HCT116 (cell line): ENCODE measurements around the gene NOL4L. TPM values are rescaled to one million over a fixed set of nuclear protein-coding genes. Genes with fewer than 3 reads are reported as not detected.

ENCODE experiments used
- ATAC-seq: fragments of 200-7000 bp; cut with Tn5 transposase; 2 replicates; pipeline ENCODE4 v1.9.1; 2020; ENCODE audit warnings: mild to moderate bottlenecking, moderate library complexity
- BruUV-seq: library from RNA; stranded (reverse); fragments of 400-500 nt; replicated peaks from 2 replicates; lab custom pipeline; 2021; lab: Mats Ljungman, UMichigan
- CTCF ChIA-PET: fragments of 300-600 bp; sonication (Branson Sonifier 250); formaldehyde crosslinking; loops from one replicate; lab custom pipeline; 2021; ENCODE audit warnings: antibody characterized with exemption; lab: Charles Lee
- POLR2A ChIA-PET: fragments of 300-600, 350-600 bp; sonication (Branson Sonifier 250); formaldehyde crosslinking; loops from one replicate; lab custom pipeline; 2021; ENCODE audit warnings: antibody characterized with exemption; lab: Charles Lee
- RAD21 ChIA-PET, 2 experiments: fragments of 300-600 bp; sonication (Branson Sonifier 250); formaldehyde crosslinking; loops; one replicate each; lab custom pipeline; 2023; ENCODE audit warnings: low total read pairs in 2 of 2; ENCODE audit not compliant: uncharacterized antibody in 2 of 2, unreplicated experiment in 2 of 2, low non-redundant PET in 1 of 2; lab: Charles Lee
- DNase-seq: peaks from one replicate; pipeline ENCODE4 v3.0.0-alpha.2; 2010; ENCODE audit warnings: low read depth, low spot score
- H2AFZ ChIP-seq: fragments of 200-600 bp; shearing (Covaris generic), sonication (generic); 2 replicates; pipeline ENCODE4 v1.6.1; 2017; ENCODE audit warnings: low read depth, mixed run types, mixed read lengths, antibody characterized with exemption, low read length; ENCODE audit not compliant: poor library complexity, severe bottlenecking
- H3K27ac ChIP-seq: 2 replicates; pipeline ENCODE4 v1.5.1; 2012; ENCODE audit warnings: low read depth, low read length
- H3K27me3 ChIP-seq: fragments of 200-600 bp; sonication (generic); 2 replicates; pipeline ENCODE4 v1.6.1; 2016; ENCODE audit warnings: mixed run types, low read length, mixed read lengths; ENCODE audit not compliant: insufficient read depth
- H3K36me3 ChIP-seq, 2 experiments: fragments of 200-500 bp in 1 of 2; fragments of 200-600 bp in 1 of 2; sonication (Bioruptor generic) in 1 of 2; sonication (generic) in 1 of 2; 2 replicates each; pipeline versions ENCODE4 v1.5.1 to v1.6.1; 2014 to 2016; ENCODE audit warnings: low read length in 2 of 2, inconsistent platforms in 1 of 2, mixed read lengths in 1 of 2, mixed run types in 1 of 2; ENCODE audit not compliant: insufficient read depth in 2 of 2, control insufficient read depth in 1 of 2
- H3K4me1 ChIP-seq, 2 experiments: fragments of 200-600 bp in 1 of 2; sonication (generic) in 1 of 2; 2 replicates each; pipeline versions ENCODE4 v1.5.1 to v1.6.1; 2012 to 2017; ENCODE audit warnings: low read length in 2 of 2, inconsistent platforms in 1 of 2, mild to moderate bottlenecking in 1 of 2, mixed read lengths in 1 of 2, mixed run types in 1 of 2, moderate library complexity in 1 of 2; ENCODE audit not compliant: insufficient read depth in 2 of 2, control insufficient read depth in 1 of 2
- H3K4me2 ChIP-seq: fragments of 200-600 bp; sonication (generic); 2 replicates; pipeline ENCODE4 v1.6.1; 2017; ENCODE audit warnings: mixed run types, low read length, mixed read lengths
- H3K4me3 ChIP-seq, 2 experiments: fragments of 200-600 bp in 1 of 2; sonication (generic) in 1 of 2; replicated peaks in 1 of 2; 2 replicates each; pipeline ENCODE4 v1.5.1; 2011 to 2016; ENCODE audit warnings: low read length in 2 of 2, control low read depth in 1 of 2, low read depth in 1 of 2, mild to moderate bottlenecking in 1 of 2, mixed read lengths in 1 of 2, mixed run types in 1 of 2
- H3K79me2 ChIP-seq: fragments of 200-600 bp; sonication (generic); 2 replicates; pipeline ENCODE4 v1.6.1; 2017; ENCODE audit warnings: mild to moderate bottlenecking, mixed run types, low read length, moderate library complexity, mixed read lengths; ENCODE audit not compliant: insufficient read depth
- H3K9ac ChIP-seq: fragments of 200-600 bp; sonication (generic); 2 replicates; pipeline ENCODE4 v1.6.1; 2016; ENCODE audit warnings: low read length, mixed read lengths
- H3K9me2 ChIP-seq: fragments of 200-600 bp; sonication (generic), shearing (Covaris generic); 2 replicates; pipeline ENCODE4 v1.6.1; 2017; ENCODE audit warnings: mixed run types, mild to moderate bottlenecking, moderate library complexity; ENCODE audit not compliant: insufficient read depth
- H3K9me3 ChIP-seq, 2 experiments: fragments of 200-500 bp in 1 of 2; fragments of 200-600 bp in 1 of 2; sonication (Bioruptor generic) in 1 of 2; sonication (generic) in 1 of 2; 2 replicates each; pipeline ENCODE4 v1.6.1; 2014 to 2017; ENCODE audit warnings: low read length in 2 of 2, mixed read lengths in 2 of 2, inconsistent platforms in 1 of 2, low read depth in 1 of 2, mild to moderate bottlenecking in 1 of 2, mixed run types in 1 of 2, moderate library complexity in 1 of 2; ENCODE audit not compliant: control insufficient read depth in 1 of 2, insufficient read depth in 1 of 2
- H4K20me1 ChIP-seq: fragments of 200-600 bp; sonication (generic), shearing (Covaris generic); 2 replicates; pipeline ENCODE4 v1.6.1; 2017; ENCODE audit warnings: mixed run types, mild to moderate bottlenecking, moderate library complexity; ENCODE audit not compliant: insufficient read depth
- FOSL1 ChIP-seq: IDR thresholded peaks from 2 replicates; pipeline ENCODE4 v1.6.1; 2012; ENCODE audit warnings: low read depth
- JUND ChIP-seq: IDR thresholded peaks from 2 replicates; pipeline ENCODE4 v1.6.1; 2012
- POLR2A ChIP-seq: IDR thresholded peaks from 2 replicates; pipeline ENCODE4 v1.7.0; 2011; ENCODE audit warnings: borderline replicate concordance; ENCODE audit not compliant: insufficient read depth, insufficient read length; ENCODE audit errors: extremely low read depth
- SRF ChIP-seq: IDR thresholded peaks from 2 replicates; pipeline ENCODE4 v1.6.1; 2012; ENCODE audit warnings: low read depth
- intact Hi-C: fragments of 100-400 bp; cut with micrococcal nuclease; formaldehyde crosslinking; loops from 2 replicates; pipeline ENCODE4 v1.10.0; 2022
- total RNA-seq: library from RNA; stranded (reverse); gene quantifications from one replicate; pipeline ENCODE4 v1.2.1, GENCODE V29; 2021; ENCODE audit not compliant: unreplicated experiment
- TF ChIP-seq, protein P1 (sequence below): IDR thresholded peaks from 2 replicates; pipeline ENCODE4 v1.6.1; 2012; ENCODE audit warnings: low read depth

Gene NOL4L
- total RNA-seq, 1 experiment from 2014 or later: 5.9 TPM

DNA sequence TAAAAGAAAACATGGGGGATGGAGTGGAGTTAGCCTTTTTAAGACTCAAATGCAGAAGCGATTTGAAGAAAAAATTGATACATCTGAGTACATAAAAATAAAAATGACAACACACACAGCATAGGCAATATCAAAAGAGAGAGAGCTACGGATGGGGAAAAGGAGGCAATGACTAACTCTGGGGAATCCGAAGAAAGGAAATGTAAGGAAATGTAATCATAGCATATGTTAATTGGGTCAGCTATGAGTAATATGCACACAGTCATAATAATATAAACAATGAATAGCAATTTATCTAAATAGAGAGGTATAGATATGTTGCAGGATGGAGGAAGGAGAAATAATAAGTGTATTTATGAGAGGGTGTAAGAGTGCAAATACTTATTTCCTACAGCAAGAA, 83.4 kb downstream of the NOL4L start (continued):
- TF ChIP-seq FOSL1 (no peak), POLR2A (no peak)
- TF ChIP-seq, protein P1, sequence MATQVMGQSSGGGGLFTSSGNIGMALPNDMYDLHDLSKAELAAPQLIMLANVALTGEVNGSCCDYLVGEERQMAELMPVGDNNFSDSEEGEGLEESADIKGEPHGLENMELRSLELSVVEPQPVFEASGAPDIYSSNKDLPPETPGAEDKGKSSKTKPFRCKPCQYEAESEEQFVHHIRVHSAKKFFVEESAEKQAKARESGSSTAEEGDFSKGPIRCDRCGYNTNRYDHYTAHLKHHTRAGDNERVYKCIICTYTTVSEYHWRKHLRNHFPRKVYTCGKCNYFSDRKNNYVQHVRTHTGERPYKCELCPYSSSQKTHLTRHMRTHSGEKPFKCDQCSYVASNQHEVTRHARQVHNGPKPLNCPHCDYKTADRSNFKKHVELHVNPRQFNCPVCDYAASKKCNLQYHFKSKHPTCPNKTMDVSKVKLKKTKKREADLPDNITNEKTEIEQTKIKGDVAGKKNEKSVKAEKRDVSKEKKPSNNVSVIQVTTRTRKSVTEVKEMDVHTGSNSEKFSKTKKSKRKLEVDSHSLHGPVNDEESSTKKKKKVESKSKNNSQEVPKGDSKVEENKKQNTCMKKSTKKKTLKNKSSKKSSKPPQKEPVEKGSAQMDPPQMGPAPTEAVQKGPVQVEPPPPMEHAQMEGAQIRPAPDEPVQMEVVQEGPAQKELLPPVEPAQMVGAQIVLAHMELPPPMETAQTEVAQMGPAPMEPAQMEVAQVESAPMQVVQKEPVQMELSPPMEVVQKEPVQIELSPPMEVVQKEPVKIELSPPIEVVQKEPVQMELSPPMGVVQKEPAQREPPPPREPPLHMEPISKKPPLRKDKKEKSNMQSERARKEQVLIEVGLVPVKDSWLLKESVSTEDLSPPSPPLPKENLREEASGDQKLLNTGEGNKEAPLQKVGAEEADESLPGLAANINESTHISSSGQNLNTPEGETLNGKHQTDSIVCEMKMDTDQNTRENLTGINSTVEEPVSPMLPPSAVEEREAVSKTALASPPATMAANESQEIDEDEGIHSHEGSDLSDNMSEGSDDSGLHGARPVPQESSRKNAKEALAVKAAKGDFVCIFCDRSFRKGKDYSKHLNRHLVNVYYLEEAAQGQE: no peak
- TF ChIP-seq, all 23 proteins: peak for 0

DNA sequence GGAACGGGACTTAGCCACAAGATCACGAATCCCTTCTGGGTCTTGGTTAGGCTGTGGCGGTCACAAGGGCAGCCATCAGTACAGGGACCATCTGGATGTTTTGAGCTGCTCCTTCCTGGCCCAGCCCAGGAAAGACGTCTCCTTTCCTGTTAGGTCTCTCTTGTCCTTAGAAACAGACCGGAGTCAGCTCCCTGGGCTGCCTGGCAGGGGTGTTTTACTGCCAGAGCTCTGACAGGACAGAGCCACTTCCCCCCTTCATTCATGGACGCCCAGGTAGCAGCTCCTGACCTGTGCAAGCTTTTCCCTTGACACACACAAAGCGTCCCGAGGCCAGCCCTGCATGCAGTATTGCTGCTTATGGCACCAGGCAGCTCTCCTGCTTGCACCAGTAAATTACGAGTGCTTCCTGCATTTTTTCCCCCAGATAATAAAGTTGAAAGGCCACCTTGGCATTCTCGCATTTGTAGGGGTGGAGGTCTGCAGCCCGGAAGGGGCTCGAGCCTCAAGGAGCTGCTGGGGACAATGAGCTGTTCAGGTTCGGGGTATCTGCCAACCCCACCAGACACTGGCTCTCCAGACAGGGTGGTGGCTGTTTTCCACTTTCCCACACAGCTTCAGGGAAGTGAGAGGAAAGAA, 87.4 kb downstream of the NOL4L start:
- H3K27me3 ChIP-seq: no peaks in the 10 kb centered on the region
- H3K27ac ChIP-seq: no peak overlapping the region
- H3K4me3 ChIP-seq: no peak overlapping the region
- no peak overlapping the region for H3K9ac ChIP-seq
- H3K4me2 ChIP-seq: no peak overlapping the region
- no peaks in the 10 kb centered on the region for H3K36me3 ChIP-seq
- POLR2A ChIA-PET: interaction anchor here (0.6 kb wide), 2 partner anchors 13 to 188 kb away, joined by 3 to 4 read pairs; no protein-coding TSS in a partner anchor
- no peak overlapping the region for H2AFZ ChIP-seq
- no peaks in the 10 kb centered on the region for H3K9me2 ChIP-seq
- CTCF ChIA-PET: interaction anchor here (0.9 kb wide), 1 partner anchor 13 kb away, joined by 4 read pairs; no protein-coding TSS in a partner anchor
- intact Hi-C loops: no loop called here
- TF ChIP-seq JUND (no peak), SRF (no peak)
- no peaks in the 10 kb centered on the region for H3K4me1 ChIP-seq
- BruUV-seq: no TSS peak
- H3K79me2 ChIP-seq: no peaks in the 10 kb centered on the region
- H3K9me3 ChIP-seq: no peaks in the 10 kb centered on the region
- ATAC-seq: no peak
- no peaks in the 10 kb centered on the region for H4K20me1 ChIP-seq
- RAD21 ChIA-PET: no interaction called here
- no peak for DNase-seq
